ENCODE results near the gene RGPD4.
"Not testable (repeated sequence)": the region's sequence is repeated elsewhere in the genome, so short reads cannot be mapped to it uniquely, and the experiment has no call there.

RGPD4 gene

DNA sequence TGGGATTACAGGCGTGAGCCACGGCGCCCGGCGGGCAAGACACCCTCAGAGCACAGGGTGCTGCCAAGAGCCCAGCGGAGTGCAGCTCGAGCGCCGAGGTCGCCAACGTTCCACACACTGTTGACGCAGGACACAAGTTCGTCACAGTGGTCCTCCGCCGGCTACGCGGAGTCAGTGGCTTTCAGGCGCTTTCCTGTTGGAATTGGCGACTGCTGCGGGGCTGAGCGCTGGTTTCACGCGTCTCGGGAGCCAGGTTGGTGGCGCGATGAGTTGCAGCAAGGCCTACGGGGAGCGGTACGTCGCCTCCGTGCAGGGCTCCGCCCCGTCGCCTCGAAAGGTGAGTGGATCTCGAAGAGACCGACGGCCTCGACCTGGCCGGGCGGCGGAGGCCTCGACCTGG is at the start of gene RGPD4:
RGPD4 (plus strand) TSS at position 144 of the 400 bp plus-strand sequence; CDS start at position 266, 122 bp downstream.
- POLR2A ChIA-PET; CTCF ChIA-PET; DNase-seq (ENCODE audit: extremely low spot score): not testable (repeated sequence)

GRCh38 chr2:107777974-107778373 is 48.7 kb upstream of the RGPD4 start:
- POLR2A ChIA-PET = no interaction called here
- CTCF ChIA-PET = no interaction called here
- no peak for DNase-seq (ENCODE audit: extremely low spot score)
- no peak for TF ChIP-seq ELF4 (IDR thresholded peaks at IDR 0.05)
- TF ChIP-seq SP1 (IDR thresholded peaks at IDR 0.05) = no peak
- no peak for TF ChIP-seq TARDBP (IDR thresholded peaks at IDR 0.05)
- TF ChIP-seq, protein P1, sequence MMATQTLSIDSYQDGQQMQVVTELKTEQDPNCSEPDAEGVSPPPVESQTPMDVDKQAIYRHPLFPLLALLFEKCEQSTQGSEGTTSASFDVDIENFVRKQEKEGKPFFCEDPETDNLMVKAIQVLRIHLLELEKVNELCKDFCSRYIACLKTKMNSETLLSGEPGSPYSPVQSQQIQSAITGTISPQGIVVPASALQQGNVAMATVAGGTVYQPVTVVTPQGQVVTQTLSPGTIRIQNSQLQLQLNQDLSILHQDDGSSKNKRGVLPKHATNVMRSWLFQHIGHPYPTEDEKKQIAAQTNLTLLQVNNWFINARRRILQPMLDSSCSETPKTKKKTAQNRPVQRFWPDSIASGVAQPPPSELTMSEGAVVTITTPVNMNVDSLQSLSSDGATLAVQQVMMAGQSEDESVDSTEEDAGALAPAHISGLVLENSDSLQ (IDR thresholded peaks at IDR 0.05) = no peak
- no peak for TF ChIP-seq FOXA1 (IDR thresholded peaks at IDR 0.05)
- TF ChIP-seq FOXM1 (IDR thresholded peaks at IDR 0.05; ENCODE audit: borderline replicate concordance) = no peak
- TF ChIP-seq LEF1 (IDR thresholded peaks at IDR 0.05; ENCODE audit: borderline replicate concordance) = no peak
- no peak for TF ChIP-seq NFRKB (IDR thresholded peaks at IDR 0.05)
- TF ChIP-seq HDGF (IDR thresholded peaks at IDR 0.05; ENCODE audit: borderline replicate concordance) = no peak
- TF ChIP-seq FOXK2 (IDR thresholded peaks at IDR 0.05) = no peak
- TF ChIP-seq L3MBTL2 (conservative IDR thresholded peaks at IDR 0.05) = no peak
- no peak for TF ChIP-seq ARNT (IDR thresholded peaks at IDR 0.05)
- no peak for TF ChIP-seq CTBP1 (IDR thresholded peaks at IDR 0.05; ENCODE audit: borderline replicate concordance)
- no peak for TF ChIP-seq ZNF384 (IDR thresholded peaks at IDR 0.05)

- DNase-seq (ENCODE audit: extremely low spot score) = no peak
- ChIA-PET POLR2A (no interaction called here), CTCF (no interaction called here)
- TF ChIP-seq, protein P1 (IDR thresholded peaks at IDR 0.05) = no peak
- TF ChIP-seq HDGF (IDR thresholded peaks at IDR 0.05; ENCODE audit: borderline replicate concordance) = no peak
- no peak for TF ChIP-seq ARNT (IDR thresholded peaks at IDR 0.05)
- no peak for TF ChIP-seq SP1 (IDR thresholded peaks at IDR 0.05)
- no peak for TF ChIP-seq NFRKB (IDR thresholded peaks at IDR 0.05)
- no peak for TF ChIP-seq L3MBTL2 (conservative IDR thresholded peaks at IDR 0.05)
- TF ChIP-seq ZNF384 (IDR thresholded peaks at IDR 0.05) = no peak
- no peak for TF ChIP-seq CTBP1 (IDR thresholded peaks at IDR 0.05; ENCODE audit: borderline replicate concordance)
- no peak for TF ChIP-seq SUZ12 (IDR thresholded peaks at IDR 0.05)
- no peak for TF ChIP-seq TARDBP (IDR thresholded peaks at IDR 0.05)
Measured at GRCh38 chr2:107785756-107786155, 40.9 kb upstream of the RGPD4 start.

DNA sequence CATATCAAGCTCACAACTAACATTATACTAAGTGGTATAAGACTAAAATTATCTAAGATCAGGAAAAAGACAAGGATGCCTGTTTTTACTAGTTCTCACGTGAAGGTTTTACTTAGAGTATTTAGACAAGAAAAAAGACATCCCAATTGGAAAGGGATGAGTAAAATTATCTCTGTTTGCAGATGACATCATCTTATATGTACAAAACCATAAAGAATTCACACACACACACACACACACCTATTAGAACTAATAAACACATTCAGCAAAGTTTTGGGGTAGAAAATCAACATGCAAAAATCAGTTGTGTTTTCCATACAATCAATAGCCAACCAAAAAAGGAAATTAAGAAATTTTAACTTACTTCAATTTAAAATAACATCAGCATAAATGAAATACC is 35.9 kb upstream of the RGPD4 start:
- DNase-seq (ENCODE audit: extremely low spot score) = no peak
- CTCF ChIA-PET = no interaction called here
- POLR2A ChIA-PET = no interaction called here
- no peak for TF ChIP-seq ELF4 (IDR thresholded peaks at IDR 0.05)
- no peak for TF ChIP-seq HDGF (IDR thresholded peaks at IDR 0.05; ENCODE audit: borderline replicate concordance)
- no peak for TF ChIP-seq L3MBTL2 (conservative IDR thresholded peaks at IDR 0.05)
- no peak for TF ChIP-seq LEF1 (IDR thresholded peaks at IDR 0.05; ENCODE audit: borderline replicate concordance)
- TF ChIP-seq NFRKB (IDR thresholded peaks at IDR 0.05) = no peak
- no peak for TF ChIP-seq SP1 (IDR thresholded peaks at IDR 0.05)

DNA sequence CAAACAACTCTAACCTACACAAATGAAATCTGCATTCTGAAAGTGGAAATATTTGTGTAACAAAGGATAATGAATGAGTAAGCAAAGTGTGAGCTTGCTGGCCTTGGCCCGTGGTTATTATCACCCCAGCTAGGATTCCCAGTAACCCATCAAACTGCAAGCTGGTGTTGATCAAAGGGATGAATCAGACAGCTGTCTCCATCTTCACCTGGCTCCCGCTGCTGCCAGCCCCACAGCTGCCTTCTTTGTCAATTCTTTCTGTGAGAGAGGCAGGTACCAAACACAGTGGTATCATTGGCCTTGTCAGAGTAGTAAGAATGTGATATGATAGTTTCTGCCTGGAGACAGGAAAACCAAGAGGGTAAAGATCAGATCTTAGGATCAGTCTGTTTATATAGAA is 25.2 kb upstream of the RGPD4 start:
- ChIA-PET CTCF (no interaction called here), POLR2A (no interaction called here)
- DNase-seq (ENCODE audit: extremely low spot score) = no peak
- no peak for TF ChIP-seq HDGF (IDR thresholded peaks at IDR 0.05; ENCODE audit: borderline replicate concordance)
- no peak for TF ChIP-seq SP1 (IDR thresholded peaks at IDR 0.05)
- no peak for TF ChIP-seq LEF1 (IDR thresholded peaks at IDR 0.05; ENCODE audit: borderline replicate concordance)
- no peak for TF ChIP-seq NFRKB (IDR thresholded peaks at IDR 0.05)
- TF ChIP-seq SUZ12 (IDR thresholded peaks at IDR 0.05) = no peak
- TF ChIP-seq FOXK2 (IDR thresholded peaks at IDR 0.05) = no peak

DNA sequence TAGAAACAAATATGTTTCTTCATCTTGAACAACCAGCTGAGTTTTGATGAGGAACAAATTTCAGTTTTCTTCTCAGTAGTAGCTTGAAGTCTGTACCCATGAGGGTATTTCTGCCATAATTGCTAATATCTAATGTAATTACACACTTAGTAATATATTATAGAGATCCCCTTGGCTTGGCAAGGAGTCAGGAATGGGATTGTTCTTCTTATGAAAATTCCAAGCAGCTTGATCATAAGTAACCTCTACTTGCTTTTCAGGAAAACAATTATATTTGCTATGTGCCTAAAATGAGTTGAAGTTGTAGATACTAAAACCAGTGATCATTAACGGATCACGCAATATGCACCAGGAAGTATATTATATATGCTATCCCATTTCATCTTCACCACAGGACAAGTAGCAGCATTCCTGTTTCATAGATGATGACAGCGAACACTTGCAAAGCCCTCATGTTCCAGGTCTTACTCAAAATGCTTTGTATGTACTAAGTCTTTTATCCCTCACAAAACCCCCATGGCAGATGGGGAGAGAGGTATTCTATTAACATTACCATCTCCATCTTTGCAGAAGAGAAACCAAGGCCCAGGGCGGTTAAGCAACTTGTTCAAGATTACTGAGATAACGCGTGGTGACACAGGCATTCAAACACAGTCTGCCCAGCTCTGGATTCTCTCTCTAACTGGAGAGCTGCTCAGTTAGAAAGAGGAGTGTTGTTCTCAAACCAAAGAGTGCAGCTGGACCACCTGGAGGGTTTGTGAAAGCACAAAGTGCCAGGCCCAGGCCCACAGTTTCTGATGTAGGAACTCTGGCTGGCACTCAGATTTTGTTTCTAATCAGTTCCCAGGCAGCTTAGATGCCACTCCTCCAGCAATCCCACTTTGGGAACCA is 21.8 kb upstream of the RGPD4 start:
- no peak for TF ChIP-seq L3MBTL2 (conservative IDR thresholded peaks at IDR 0.05)
- TF ChIP-seq BHLHE40 (IDR thresholded peaks at IDR 0.05; ENCODE audit: borderline replicate concordance) = no peak
- no peak for TF ChIP-seq TARDBP (IDR thresholded peaks at IDR 0.05)
- no peak for TF ChIP-seq CTBP1 (IDR thresholded peaks at IDR 0.05; ENCODE audit: borderline replicate concordance)
- no peak for TF ChIP-seq FOXA1 (IDR thresholded peaks at IDR 0.05)
- TF ChIP-seq ZNF384 (IDR thresholded peaks at IDR 0.05) = no peak
- TF ChIP-seq NFRKB (IDR thresholded peaks at IDR 0.05) = no peak
- no peak for TF ChIP-seq FOXM1 (IDR thresholded peaks at IDR 0.05; ENCODE audit: borderline replicate concordance)
- no peak for TF ChIP-seq ELF4 (IDR thresholded peaks at IDR 0.05)
- TF ChIP-seq FOXK2 (IDR thresholded peaks at IDR 0.05) = no peak
- no peak for TF ChIP-seq SP1 (IDR thresholded peaks at IDR 0.05)
- TF ChIP-seq, protein P1 (IDR thresholded peaks at IDR 0.05) = no peak
- no peak for TF ChIP-seq ARNT (IDR thresholded peaks at IDR 0.05)
- TF ChIP-seq LEF1 (IDR thresholded peaks at IDR 0.05; ENCODE audit: borderline replicate concordance) = no peak
- TF ChIP-seq SUZ12 (IDR thresholded peaks at IDR 0.05) = no peak
- TF ChIP-seq HDGF (IDR thresholded peaks at IDR 0.05; ENCODE audit: borderline replicate concordance) = no peak
- DNase-seq (ENCODE audit: extremely low spot score) = no peak
- POLR2A ChIA-PET = no interaction called here
- CTCF ChIA-PET = no interaction called here

All from HEK293T (cell line).